SK-N-MC (cell line): ENCODE data around the gene XPA.

Experiments used
- DNase-seq: peaks from one replicate; pipeline ENCODE4 v3.0.0-alpha.2; 2011; ENCODE audit warnings: low read depth, low spot score
- H3K27ac ChIP-seq: fragments of 200-600 bp; sonication (generic); 2 replicates; pipeline ENCODE4 v1.5.1; 2016; ENCODE audit warnings: mixed run types
- H3K36me3 ChIP-seq: fragments of 200-600 bp; sonication (generic); 2 replicates; pipeline ENCODE4 v1.6.1; 2017; ENCODE audit warnings: antibody characterized with exemption, low read length, mixed read lengths; ENCODE audit not compliant: insufficient read depth
- H3K4me3 ChIP-seq: fragments of 200-600 bp; sonication (generic); 2 replicates; pipeline ENCODE4 v1.5.1; 2016
- H3K9ac ChIP-seq: fragments of 200-600 bp; sonication (generic); 2 replicates; pipeline ENCODE4 v1.8.0; 2017; ENCODE audit warnings: mixed run types, mixed read lengths; ENCODE audit not compliant: insufficient read length
- H3K9me3 ChIP-seq: fragments of 200-600 bp; sonication (generic); 2 replicates; pipeline ENCODE4 v1.6.1; 2017; ENCODE audit warnings: low read depth, mild to moderate bottlenecking, antibody characterized with exemption, low read length, moderate library complexity, mixed read lengths
- EZH2 ChIP-seq: fragments of 200-600 bp; sonication (generic); IDR thresholded peaks from one replicate; pipeline ENCODE4 v1.6.1; 2017; ENCODE audit warnings: antibody characterized with exemption
- FOXP2 ChIP-seq: optimal IDR thresholded peaks from 2 replicates; pipeline ENCODE3; 2011; ENCODE audit warnings: mild to moderate bottlenecking, moderate library complexity; ENCODE audit not compliant: insufficient read depth; ENCODE audit errors: extremely low read length, control extremely low read depth
- POLR2AphosphoS5 ChIP-seq: IDR thresholded peaks from 2 replicates; pipeline ENCODE4 v1.6.1; 2012; ENCODE audit warnings: mild to moderate bottlenecking, low read depth, low read length, borderline replicate concordance

Gene XPA

GRCh38 chr9:97632985-97633858 is 63.9 kb downstream of the XPA start, which contains the start of the genes NCBP1 and TSTD2:
NCBP1 (plus strand) TSS chr9:97633821; CDS start chr9:97633882, 61 bp downstream.
TSTD2 (minus strand) TSS chr9:97633368; CDS start chr9:97627562, 5,806 bp downstream.
- no peaks in the 10 kb centered on the region for H3K36me3 ChIP-seq
- peak within 1 kb of the TSS; percentile 100 for H3K4me3 ChIP-seq
- peak; percentile 84 for DNase-seq
- H3K9ac ChIP-seq, result peak within 1 kb of the TSS; percentile 97
- no peaks in the 10 kb centered on the region for H3K9me3 ChIP-seq
- TF ChIP-seq POLR2AphosphoS5, result peak; percentile 80
- TF ChIP-seq FOXP2, result peak; percentile 76
- no peak for TF ChIP-seq EZH2
- peak within 1 kb of the TSS; percentile 100 for H3K27ac ChIP-seq

GRCh38 chr9:97632248-97632984 is 64.7 kb downstream of the XPA start:
- DNase-seq, result peak; percentile 48

GRCh38 chr9:97630591-97630990 is 66.5 kb downstream of the XPA start:
- peaks cover 10% of the 10 kb centered on the region for H3K36me3 ChIP-seq
- no peak overlapping the region for H3K4me3 ChIP-seq
- no peak for DNase-seq
- no peak overlapping the region for H3K27ac ChIP-seq
- H3K9me3 ChIP-seq, result no peaks in the 10 kb centered on the region
- H3K9ac ChIP-seq, result no peak overlapping the region
- TF ChIP-seq EZH2, result no peak
- no peak for TF ChIP-seq FOXP2
- TF ChIP-seq POLR2AphosphoS5, result no peak

More at GRCh38 chr9:97632248-97632984, 64.7 kb downstream of the XPA start:
- Histone ChIP-seq H3K4me3 (peak overlapping the region; percentile 100), H3K9me3 (no peaks in the 10 kb centered on the region), H3K36me3 (peaks cover under 1% of the 10 kb centered on the region), H3K27ac (peak overlapping the region; percentile 100), H3K9ac (peak overlapping the region; percentile 97)
- TF ChIP-seq POLR2AphosphoS5 (no peak), FOXP2 (no peak)

GRCh38 chr9:97629156-97629555 is 68.0 kb downstream of the XPA start:
- no peak for DNase-seq

GRCh38 chr9:97628668-97629067 is 68.5 kb downstream of the XPA start:
- Histone ChIP-seq H3K4me3 (no peak overlapping the region), H3K36me3 (peaks cover 28% of the 10 kb centered on the region), H3K9me3 (no peaks in the 10 kb centered on the region), H3K9ac (no peak overlapping the region), H3K27ac (no peak overlapping the region)
- TF ChIP-seq EZH2 (no peak), POLR2AphosphoS5 (no peak), FOXP2 (no peak)
- DNase-seq, result no peak

More at GRCh38 chr9:97629156-97629555, 68.0 kb downstream of the XPA start:
- Histone ChIP-seq H3K36me3 (peaks cover 24% of the 10 kb centered on the region), H3K9me3 (no peaks in the 10 kb centered on the region), H3K27ac (no peak overlapping the region), H3K4me3 (no peak overlapping the region), H3K9ac (no peak overlapping the region)
- TF ChIP-seq FOXP2, result no peak
- no peak for TF ChIP-seq EZH2
- TF ChIP-seq POLR2AphosphoS5, result no peak

- no peaks in the 10 kb centered on the region for H3K9me3 ChIP-seq
- H3K27ac ChIP-seq, result no peak overlapping the region
- no peak for DNase-seq
- TF ChIP-seq EZH2 (no peak), FOXP2 (no peak), POLR2AphosphoS5 (no peak)
- no peak overlapping the region for H3K4me3 ChIP-seq
- H3K36me3 ChIP-seq, result peaks cover 33% of the 10 kb centered on the region
- H3K9ac ChIP-seq, result no peak overlapping the region
These were observed 69.5 kb downstream of the XPA start for GRCh38 chr9:97627624-97628023.

GRCh38 chr9:97625620-97626019 is 71.5 kb downstream of the XPA start:
- no peak for DNase-seq
- Histone ChIP-seq H3K27ac (no peak overlapping the region), H3K4me3 (no peak overlapping the region), H3K36me3 (peaks cover 36% of the 10 kb centered on the region), H3K9ac (no peak overlapping the region), H3K9me3 (no peaks in the 10 kb centered on the region)
- TF ChIP-seq FOXP2 (no peak), POLR2AphosphoS5 (no peak), EZH2 (no peak)
